ENCODE results near the gene SLC9A7. TPM values are rescaled to one million over a fixed set of nuclear protein-coding genes. Genes with fewer than 3 reads are reported as not detected.

SLC9A7 gene
- total RNA-seq, 1 experiment from 2014 or later = 10.6 TPM

DNA sequence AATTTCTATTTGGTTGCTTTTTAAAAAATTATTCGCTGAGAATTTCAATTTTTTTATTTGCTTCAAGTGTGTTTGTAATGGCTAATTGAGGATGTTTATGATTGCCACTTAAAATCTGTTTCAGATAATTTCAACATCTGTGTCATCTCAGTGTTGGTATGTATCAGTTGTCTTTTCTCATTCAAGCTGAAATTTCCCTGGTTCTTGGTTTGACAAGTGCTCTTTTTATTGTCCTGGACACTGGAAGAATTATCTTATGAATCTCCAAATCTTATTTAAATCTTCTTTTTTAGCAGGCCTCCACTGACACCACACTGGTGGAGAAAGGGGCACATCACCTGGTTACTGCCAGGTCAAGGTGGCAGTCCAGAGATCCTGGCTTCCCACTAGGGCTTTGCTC is 163.8 kb downstream of the SLC9A7 start:
- no peak for DNase-seq (ENCODE audit: low read depth)
- in situ Hi-C loops (cut with HindIII; ENCODE audit: low pct_unique_long_range_greater_than_20kb, low sequenced_read_pairs) = no loop called here

GRCh38 chrX:46589977-46590723 is 168.8 kb downstream of the SLC9A7 start:
- DNase-seq (ENCODE audit: low read depth) = peak; percentile 38

GRCh38 chrX:46588263-46588662 is 170.7 kb downstream of the SLC9A7 start:
- peak; percentile 37 for DNase-seq (ENCODE audit: low read depth)
- in situ Hi-C loops (cut with HindIII; ENCODE audit: low pct_unique_long_range_greater_than_20kb, low sequenced_read_pairs) = no loop called here

More at GRCh38 chrX:46589977-46590723, 168.8 kb downstream of the SLC9A7 start:
- in situ Hi-C loops (cut with HindIII; ENCODE audit: low pct_unique_long_range_greater_than_20kb, low sequenced_read_pairs) = no loop called here

DNA sequence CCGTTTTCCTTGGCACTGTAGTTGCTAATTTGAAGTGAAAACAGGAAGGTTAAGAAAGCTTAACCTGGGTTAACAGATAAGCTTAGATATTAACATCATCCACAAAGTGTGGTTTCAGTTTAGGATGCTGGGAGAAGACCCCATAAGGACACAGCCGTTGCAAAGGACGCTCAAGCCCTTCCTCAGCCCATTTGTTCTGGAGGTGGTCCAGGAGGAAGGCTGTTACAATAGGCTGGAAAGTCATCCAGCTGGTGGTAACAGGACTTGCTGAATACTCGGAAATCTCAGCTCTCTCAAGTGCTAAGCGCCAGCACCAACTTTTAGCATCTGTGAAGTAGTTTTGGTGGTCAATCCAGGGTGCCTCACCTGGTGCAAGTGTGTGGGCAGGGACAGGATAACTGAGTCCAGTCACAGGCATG is 171.2 kb downstream of the SLC9A7 start:
- in situ Hi-C loops (cut with HindIII; ENCODE audit: low pct_unique_long_range_greater_than_20kb, low sequenced_read_pairs) = no loop called here
- no peak for DNase-seq (ENCODE audit: low read depth)

GRCh38 chrX:46587158-46587557 is 171.8 kb downstream of the SLC9A7 start:
- in situ Hi-C loops (cut with HindIII; ENCODE audit: low pct_unique_long_range_greater_than_20kb, low sequenced_read_pairs) = no loop called here
- no peak for DNase-seq (ENCODE audit: low read depth)

DNA sequence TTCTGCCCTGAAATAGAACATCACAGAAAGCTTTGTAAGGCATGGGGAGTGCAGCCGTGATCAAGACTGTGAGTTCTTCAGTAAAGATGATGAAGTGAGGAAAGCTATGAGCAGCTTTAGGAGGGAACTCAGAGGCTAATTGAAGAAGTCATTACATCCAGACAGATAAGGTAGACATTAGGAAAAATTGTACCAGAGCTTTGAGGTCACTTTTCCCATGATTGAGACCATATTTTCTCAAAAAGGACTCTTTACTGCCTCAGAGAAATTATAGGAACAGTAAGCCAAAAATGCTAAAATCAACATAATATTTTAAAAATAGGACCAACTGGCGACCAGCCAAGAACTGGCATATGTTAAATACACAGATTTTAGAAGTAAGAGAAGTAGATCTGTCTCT is 174.2 kb downstream of the SLC9A7 start:
- in situ Hi-C loops (cut with HindIII; ENCODE audit: low pct_unique_long_range_greater_than_20kb, low sequenced_read_pairs) = no loop called here
- DNase-seq (ENCODE audit: low read depth) = no peak

DNA sequence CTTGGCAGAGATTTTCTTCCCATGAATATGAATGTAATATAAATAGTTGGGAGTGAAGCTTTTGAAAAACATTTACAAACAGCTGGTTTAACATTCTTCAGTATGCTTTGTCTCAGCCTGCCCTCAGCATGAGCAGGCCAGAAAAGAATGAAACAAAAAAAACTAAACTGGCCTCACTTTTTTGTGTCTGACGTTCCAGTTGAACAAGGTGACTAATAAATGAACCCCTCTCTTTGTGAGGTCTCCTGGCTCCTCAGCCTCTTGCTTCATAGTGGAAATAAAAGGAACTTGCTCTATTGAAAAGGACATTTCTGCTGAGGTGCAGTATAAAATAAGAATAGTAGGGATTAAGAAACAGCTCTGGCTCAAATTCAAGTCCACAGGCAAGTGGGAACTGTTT is 176.0 kb downstream of the SLC9A7 start:
- in situ Hi-C loops (cut with HindIII; ENCODE audit: low pct_unique_long_range_greater_than_20kb, low sequenced_read_pairs) = no loop called here
- DNase-seq (ENCODE audit: low read depth) = no peak

DNA sequence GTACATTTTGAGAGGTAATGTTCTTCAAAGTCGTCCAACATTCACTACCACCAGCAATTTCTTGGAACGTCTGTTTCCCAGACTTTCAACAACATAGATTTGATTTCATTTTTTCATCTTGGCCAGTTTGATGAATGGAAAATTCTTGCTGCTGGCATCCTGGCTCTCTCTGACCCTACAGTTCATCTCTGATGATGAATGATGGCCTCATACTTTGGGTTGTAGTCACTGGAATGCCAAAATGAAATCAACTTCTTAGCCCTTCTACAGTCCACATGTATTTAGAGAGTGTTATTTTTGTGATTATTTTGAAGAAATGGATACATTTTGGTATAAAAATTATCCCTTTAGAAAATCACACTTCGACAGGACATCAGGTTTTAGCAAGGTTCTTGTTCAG is 176.6 kb downstream of the SLC9A7 start:
- DNase-seq (ENCODE audit: low read depth) = no peak
- in situ Hi-C loops (cut with HindIII; ENCODE audit: low pct_unique_long_range_greater_than_20kb, low sequenced_read_pairs) = no loop called here

DNA sequence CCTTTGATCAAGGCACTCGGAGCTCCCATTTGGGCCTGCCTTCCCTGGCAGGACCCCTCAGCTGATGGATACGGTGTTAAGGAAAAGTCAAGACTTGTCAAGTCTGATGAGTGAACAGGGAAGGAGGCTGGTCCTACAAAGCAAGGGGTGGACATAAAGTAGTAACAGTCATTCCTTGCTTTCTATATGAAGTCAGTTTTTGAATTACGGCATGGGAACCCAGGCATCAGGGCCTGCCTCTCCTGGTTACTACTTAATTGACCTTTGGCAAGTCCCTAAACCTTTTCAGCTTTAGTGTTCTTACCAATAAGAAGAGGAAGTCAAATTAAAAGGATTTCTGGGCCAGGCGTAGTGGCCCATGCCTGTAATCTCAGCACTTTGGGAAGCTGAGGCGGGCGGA is 178.3 kb downstream of the SLC9A7 start:
- in situ Hi-C loops (cut with HindIII; ENCODE audit: low pct_unique_long_range_greater_than_20kb, low sequenced_read_pairs) = no loop called here
- DNase-seq (ENCODE audit: low read depth) = no peak

GRCh38 chrX:46579250-46579649 is 179.7 kb downstream of the SLC9A7 start:
- in situ Hi-C loops (cut with HindIII; ENCODE audit: low pct_unique_long_range_greater_than_20kb, low sequenced_read_pairs) = no loop called here
- no peak for DNase-seq (ENCODE audit: low read depth)

DNA sequence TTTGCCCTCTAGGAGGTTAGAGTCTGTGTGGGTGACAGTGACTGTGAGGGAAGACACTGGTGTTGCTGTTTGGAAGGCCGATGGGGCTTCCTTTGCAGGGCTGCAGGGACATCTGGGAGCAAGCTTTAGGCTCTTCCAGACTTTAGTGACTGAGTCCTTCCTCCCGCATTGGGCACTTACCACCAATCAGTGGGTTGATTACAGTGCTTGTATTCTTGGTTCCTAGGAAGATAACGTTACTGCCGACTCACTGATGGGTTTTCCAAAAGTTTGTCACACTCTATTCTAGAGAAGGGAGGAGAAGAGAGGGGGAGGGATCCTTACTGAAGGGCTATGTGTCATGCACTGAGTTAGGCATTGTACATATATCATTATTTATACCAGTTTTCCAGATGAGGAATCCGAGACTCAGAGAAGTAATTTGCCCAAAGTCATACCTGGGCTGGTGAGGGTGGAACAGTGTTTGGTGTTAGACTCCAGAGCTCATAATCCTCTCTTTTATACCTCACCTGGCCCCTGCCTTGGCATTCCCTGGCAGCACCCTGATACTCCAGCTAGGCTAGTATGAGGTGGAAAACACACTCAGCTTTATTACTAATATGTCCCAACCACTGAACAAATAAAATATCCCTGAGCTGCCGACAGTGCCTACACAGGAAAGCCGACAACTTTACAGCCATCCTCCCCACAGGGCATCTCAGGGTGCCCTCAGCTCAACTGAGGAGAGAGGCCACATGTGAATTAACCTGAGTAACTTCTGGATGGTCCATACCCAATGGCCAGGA is 181.5 kb downstream of the SLC9A7 start:
- in situ Hi-C loops (cut with HindIII; ENCODE audit: low pct_unique_long_range_greater_than_20kb, low sequenced_read_pairs) = no loop called here
- peak; percentile 53 for DNase-seq (ENCODE audit: low read depth)

GRCh38 chrX:46576458-46576857 is 182.5 kb downstream of the SLC9A7 start:
- no peak for DNase-seq (ENCODE audit: low read depth)
- in situ Hi-C loops (cut with HindIII; ENCODE audit: low pct_unique_long_range_greater_than_20kb, low sequenced_read_pairs) = no loop called here

- in situ Hi-C loops (cut with HindIII; ENCODE audit: low pct_unique_long_range_greater_than_20kb, low sequenced_read_pairs) = no loop called here
- DNase-seq (ENCODE audit: low read depth) = no peak
Measured at GRCh38 chrX:46575991-46576392, 182.9 kb downstream of the SLC9A7 start.

GRCh38 chrX:46575586-46575985 is 183.3 kb downstream of the SLC9A7 start:
- no peak for DNase-seq (ENCODE audit: low read depth)
- in situ Hi-C loops (cut with HindIII; ENCODE audit: low pct_unique_long_range_greater_than_20kb, low sequenced_read_pairs) = no loop called here

GRCh38 chrX:46574774-46575381 is 184.0 kb downstream of the SLC9A7 start:
- in situ Hi-C loops (cut with HindIII; ENCODE audit: low pct_unique_long_range_greater_than_20kb, low sequenced_read_pairs) = no loop called here
- DNase-seq (ENCODE audit: low read depth) = no peak

DNA sequence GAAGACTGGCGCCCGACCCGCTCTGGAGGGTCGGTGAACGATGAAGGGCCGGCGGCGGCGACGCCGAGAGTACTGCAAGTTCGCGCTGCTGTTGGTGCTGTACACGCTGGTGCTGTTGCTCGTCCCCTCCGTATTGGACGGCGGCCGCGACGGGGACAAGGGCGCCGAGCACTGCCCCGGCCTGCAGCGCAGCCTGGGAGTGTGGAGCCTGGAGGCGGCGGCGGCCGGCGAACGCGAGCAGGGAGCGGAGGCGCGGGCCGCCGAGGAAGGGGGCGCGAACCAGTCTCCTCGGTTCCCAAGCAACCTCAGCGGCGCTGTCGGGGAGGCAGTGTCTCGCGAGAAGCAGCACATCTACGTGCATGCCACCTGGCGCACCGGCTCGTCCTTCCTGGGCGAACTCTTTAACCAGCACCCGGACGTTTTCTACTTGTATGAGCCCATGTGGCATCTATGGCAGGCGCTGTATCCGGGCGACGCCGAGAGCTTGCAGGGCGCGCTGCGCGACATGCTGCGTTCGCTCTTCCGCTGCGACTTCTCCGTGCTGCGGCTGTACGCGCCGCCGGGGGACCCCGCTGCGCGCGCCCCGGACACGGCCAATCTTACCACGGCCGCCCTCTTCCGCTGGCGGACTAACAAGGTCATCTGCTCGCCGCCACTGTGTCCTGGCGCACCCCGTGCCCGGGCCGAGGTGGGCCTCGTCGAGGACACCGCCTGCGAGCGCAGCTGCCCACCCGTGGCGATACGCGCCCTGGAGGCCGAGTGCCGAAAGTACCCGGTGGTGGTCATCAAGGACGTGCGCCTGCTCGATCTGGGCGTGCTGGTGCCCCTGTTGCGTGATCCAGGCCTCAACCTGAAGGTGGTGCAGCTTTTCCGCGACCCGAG is 184.8 kb downstream of the SLC9A7 start:
- peak; percentile 73 for DNase-seq (ENCODE audit: low read depth)
- in situ Hi-C loops (cut with HindIII; ENCODE audit: low pct_unique_long_range_greater_than_20kb, low sequenced_read_pairs) = no loop called here

DNA sequence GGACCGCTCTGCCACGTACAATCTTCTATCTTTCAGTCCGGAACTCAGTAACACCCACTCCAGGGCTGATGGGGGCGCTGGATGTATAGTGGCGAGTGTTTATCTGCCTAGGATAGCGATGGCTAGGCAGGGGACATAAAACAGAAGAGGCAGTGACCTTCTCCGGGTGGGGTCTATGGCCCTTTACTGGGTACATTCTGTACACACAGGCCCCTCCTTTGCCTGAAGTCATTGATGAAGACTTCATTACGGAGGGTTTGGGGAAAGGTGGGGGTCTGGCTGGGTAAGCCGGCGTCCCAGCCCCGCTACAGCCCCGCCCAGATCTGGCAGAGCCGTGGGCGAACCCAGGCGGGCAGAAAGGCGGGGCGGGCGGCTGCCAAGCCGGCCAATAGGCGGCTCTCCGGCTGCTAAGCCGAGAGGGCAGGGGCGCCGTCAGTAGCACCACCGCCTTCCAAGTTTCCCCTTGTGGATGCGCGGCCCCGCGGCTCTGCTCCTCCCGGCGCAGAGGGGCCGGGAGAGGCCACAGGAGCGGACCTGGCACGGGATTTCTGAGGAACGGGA is 185.5 kb downstream of the SLC9A7 start, which contains the start of gene CHST7:
CHST7 (plus strand) TSS at position 435 of the 561 bp plus-strand sequence. CDS start 167 bp downstream, outside the sequence.
- DNase-seq (ENCODE audit: low read depth) = peak; percentile 81
- in situ Hi-C loops (cut with HindIII; ENCODE audit: low pct_unique_long_range_greater_than_20kb, low sequenced_read_pairs) = no loop called here
